Measurements from ENCODE around the gene USP5.

The USP5 gene

DNA sequence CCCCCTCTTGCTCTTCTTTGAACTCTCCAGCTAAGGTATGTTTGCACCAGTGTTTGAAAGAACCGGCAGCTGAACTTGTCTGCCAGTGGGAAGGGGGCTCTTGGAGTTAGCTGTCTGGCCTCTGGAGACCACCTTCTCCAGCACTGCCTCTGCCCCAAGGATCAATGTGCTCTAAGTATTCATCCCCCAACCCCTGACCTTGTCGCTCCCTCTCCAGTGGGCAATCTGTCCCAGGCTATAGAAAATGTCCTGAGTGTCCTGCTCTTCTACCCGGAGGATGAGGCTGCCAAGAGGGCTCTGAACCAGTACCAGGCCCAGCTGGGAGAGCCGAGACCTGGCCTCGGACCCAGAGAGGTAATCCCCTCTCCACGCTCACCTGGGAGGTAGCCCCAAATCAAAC, 21.0 kb upstream of the USP5 start:
- Histone ChIP-seq H3K4me2 (ENCODE audit: low read length) (no peak overlapping the region), H3K9me3 (ENCODE audit: control insufficient read depth, insufficient read depth, low read length) (no peaks in the 10 kb centered on the region), H3K36me3 (ENCODE audit: control insufficient read depth, low read length) (no peaks in the 10 kb centered on the region), H3F3A (ENCODE audit: control insufficient read depth, insufficient read depth) (no peaks in the 10 kb centered on the region), H4K20me1 (ENCODE audit: control insufficient read depth, insufficient read depth, low read depth, low read length) (no peaks in the 10 kb centered on the region), H3K4me3 (ENCODE audit: low read length) (no peak overlapping the region), H3K4me1 (ENCODE audit: control insufficient read depth, low read length) (peaks cover 26% of the 10 kb centered on the region), H3K27me3 (ENCODE audit: control insufficient read depth, low read length) (peaks cover 69% of the 10 kb centered on the region), H3K27ac (ENCODE audit: low read depth, low read length) (no peak overlapping the region), H3K79me2 (ENCODE audit: control insufficient read depth, low read length) (no peaks in the 10 kb centered on the region), H3K9me2 (replicated peaks; ENCODE audit: control insufficient read depth, low read length) (no peaks in the 10 kb centered on the region)
- TF ChIP-seq, protein P1, sequence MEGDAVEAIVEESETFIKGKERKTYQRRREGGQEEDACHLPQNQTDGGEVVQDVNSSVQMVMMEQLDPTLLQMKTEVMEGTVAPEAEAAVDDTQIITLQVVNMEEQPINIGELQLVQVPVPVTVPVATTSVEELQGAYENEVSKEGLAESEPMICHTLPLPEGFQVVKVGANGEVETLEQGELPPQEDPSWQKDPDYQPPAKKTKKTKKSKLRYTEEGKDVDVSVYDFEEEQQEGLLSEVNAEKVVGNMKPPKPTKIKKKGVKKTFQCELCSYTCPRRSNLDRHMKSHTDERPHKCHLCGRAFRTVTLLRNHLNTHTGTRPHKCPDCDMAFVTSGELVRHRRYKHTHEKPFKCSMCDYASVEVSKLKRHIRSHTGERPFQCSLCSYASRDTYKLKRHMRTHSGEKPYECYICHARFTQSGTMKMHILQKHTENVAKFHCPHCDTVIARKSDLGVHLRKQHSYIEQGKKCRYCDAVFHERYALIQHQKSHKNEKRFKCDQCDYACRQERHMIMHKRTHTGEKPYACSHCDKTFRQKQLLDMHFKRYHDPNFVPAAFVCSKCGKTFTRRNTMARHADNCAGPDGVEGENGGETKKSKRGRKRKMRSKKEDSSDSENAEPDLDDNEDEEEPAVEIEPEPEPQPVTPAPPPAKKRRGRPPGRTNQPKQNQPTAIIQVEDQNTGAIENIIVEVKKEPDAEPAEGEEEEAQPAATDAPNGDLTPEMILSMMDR (IDR thresholded peaks at IDR 0.05; ENCODE audit: low read depth, low read length, poor library complexity, severe bottlenecking), result no peak
- TF ChIP-seq EZH2phosphoT487 (IDR thresholded peaks at IDR 0.05; ENCODE audit: borderline replicate concordance, low read length), result no peak

DNA sequence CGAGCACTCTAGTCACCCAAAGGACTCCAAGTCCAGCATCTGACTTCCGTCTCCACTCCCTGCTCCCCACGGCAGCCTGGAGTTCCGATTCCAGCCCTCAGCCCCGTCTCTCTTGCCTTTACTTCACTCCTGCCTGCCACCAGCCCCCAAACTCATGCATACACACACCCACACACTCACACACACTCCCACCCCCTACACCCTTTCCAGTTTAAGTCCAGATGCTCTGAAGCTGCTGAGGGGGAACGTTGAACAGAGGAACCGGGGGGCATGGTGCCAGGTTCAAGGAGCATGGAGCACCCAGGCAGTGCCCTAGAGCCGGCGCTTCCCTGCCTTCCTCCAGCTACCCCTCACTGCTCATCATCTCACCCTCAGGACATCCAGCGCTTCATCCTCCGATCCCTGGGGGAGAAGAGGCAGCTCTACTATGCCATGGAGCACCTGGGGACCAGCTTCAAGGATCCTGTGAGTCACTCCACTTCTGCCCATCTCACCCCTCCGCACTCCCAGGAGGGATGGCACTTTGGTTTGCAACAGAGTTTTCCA, 20.4 kb upstream of the USP5 start:
- Histone ChIP-seq H4K20me1 (ENCODE audit: control insufficient read depth, insufficient read depth, low read depth, low read length) (no peaks in the 10 kb centered on the region), H3K9me3 (ENCODE audit: control insufficient read depth, insufficient read depth, low read length) (no peaks in the 10 kb centered on the region), H3K4me3 (ENCODE audit: low read length) (no peak overlapping the region), H3K9me2 (replicated peaks; ENCODE audit: control insufficient read depth, low read length) (no peaks in the 10 kb centered on the region), H3K36me3 (ENCODE audit: control insufficient read depth, low read length) (no peaks in the 10 kb centered on the region), H3K27me3 (ENCODE audit: control insufficient read depth, low read length) (peaks cover 64% of the 10 kb centered on the region), H3K27ac (ENCODE audit: low read depth, low read length) (no peak overlapping the region), H3K79me2 (ENCODE audit: control insufficient read depth, low read length) (no peaks in the 10 kb centered on the region), H3K4me1 (ENCODE audit: control insufficient read depth, low read length) (peaks cover 27% of the 10 kb centered on the region), H3K4me2 (ENCODE audit: low read length) (no peak overlapping the region), H3F3A (ENCODE audit: control insufficient read depth, insufficient read depth) (no peaks in the 10 kb centered on the region)
- TF ChIP-seq, protein P1 (IDR thresholded peaks at IDR 0.05; ENCODE audit: low read depth, low read length, poor library complexity, severe bottlenecking), result no peak
- no peak for TF ChIP-seq EZH2phosphoT487 (IDR thresholded peaks at IDR 0.05; ENCODE audit: borderline replicate concordance, low read length)

DNA sequence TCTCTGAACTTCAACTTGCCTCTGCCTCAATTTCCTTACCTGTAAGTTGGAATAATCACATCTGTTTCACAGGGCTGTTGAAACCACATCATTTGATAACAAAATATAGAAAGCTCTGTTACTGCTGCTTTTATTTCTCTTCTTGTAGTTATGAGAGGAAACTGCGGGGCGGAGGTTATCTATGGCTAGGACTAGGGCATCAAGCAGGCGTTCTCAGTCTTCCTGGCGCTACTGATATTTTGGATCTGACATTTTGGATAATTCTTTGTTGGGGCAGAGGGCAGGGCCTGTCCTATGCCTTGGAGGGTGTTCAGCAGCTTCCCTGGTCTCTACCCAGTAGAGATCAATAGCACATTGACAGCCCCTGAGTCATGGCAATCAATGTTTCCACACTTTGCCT, 19.8 kb upstream of the USP5 start:
- no peaks in the 10 kb centered on the region for H3K9me2 ChIP-seq (replicated peaks; ENCODE audit: control insufficient read depth, low read length)
- peaks cover 58% of the 10 kb centered on the region for H3K27me3 ChIP-seq (ENCODE audit: control insufficient read depth, low read length)
- H4K20me1 ChIP-seq (ENCODE audit: control insufficient read depth, insufficient read depth, low read depth, low read length), result no peaks in the 10 kb centered on the region
- H3K4me3 ChIP-seq (ENCODE audit: low read length), result no peak overlapping the region
- H3K27ac ChIP-seq (ENCODE audit: low read depth, low read length), result no peak overlapping the region
- no peaks in the 10 kb centered on the region for H3K79me2 ChIP-seq (ENCODE audit: control insufficient read depth, low read length)
- H3F3A ChIP-seq (ENCODE audit: control insufficient read depth, insufficient read depth), result no peaks in the 10 kb centered on the region
- no peak for TF ChIP-seq EZH2phosphoT487 (IDR thresholded peaks at IDR 0.05; ENCODE audit: borderline replicate concordance, low read length)
- TF ChIP-seq, protein P1 (IDR thresholded peaks at IDR 0.05; ENCODE audit: low read depth, low read length, poor library complexity, severe bottlenecking), result no peak
- no peaks in the 10 kb centered on the region for H3K9me3 ChIP-seq (ENCODE audit: control insufficient read depth, insufficient read depth, low read length)
- H3K4me2 ChIP-seq (ENCODE audit: low read length), result no peak overlapping the region
- H3K4me1 ChIP-seq (ENCODE audit: control insufficient read depth, low read length), result peaks cover 27% of the 10 kb centered on the region
- no peaks in the 10 kb centered on the region for H3K36me3 ChIP-seq (ENCODE audit: control insufficient read depth, low read length)
